ENCODE results near the gene FOXK1.

The FOXK1 gene

GRCh38 chr7:4749798-4750197 lies 67.7 kb downstream of the FOXK1 start:
- H3K36me3 ChIP-seq: peaks cover 33% of the 10 kb centered on the region

GRCh38 chr7:4751398-4751947 lies 69.4 kb downstream of the FOXK1 start:
- no peak for DNase-seq
- H3K4me3 ChIP-seq (ENCODE audit: low read depth, low read length): no peak overlapping the region
- TF ChIP-seq, protein P1, sequence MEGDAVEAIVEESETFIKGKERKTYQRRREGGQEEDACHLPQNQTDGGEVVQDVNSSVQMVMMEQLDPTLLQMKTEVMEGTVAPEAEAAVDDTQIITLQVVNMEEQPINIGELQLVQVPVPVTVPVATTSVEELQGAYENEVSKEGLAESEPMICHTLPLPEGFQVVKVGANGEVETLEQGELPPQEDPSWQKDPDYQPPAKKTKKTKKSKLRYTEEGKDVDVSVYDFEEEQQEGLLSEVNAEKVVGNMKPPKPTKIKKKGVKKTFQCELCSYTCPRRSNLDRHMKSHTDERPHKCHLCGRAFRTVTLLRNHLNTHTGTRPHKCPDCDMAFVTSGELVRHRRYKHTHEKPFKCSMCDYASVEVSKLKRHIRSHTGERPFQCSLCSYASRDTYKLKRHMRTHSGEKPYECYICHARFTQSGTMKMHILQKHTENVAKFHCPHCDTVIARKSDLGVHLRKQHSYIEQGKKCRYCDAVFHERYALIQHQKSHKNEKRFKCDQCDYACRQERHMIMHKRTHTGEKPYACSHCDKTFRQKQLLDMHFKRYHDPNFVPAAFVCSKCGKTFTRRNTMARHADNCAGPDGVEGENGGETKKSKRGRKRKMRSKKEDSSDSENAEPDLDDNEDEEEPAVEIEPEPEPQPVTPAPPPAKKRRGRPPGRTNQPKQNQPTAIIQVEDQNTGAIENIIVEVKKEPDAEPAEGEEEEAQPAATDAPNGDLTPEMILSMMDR (IDR thresholded peaks at IDR 0.05; ENCODE audit: low read depth, low read length): no peak
- H3K9me3 ChIP-seq (ENCODE audit: severe bottlenecking): no peaks in the 10 kb centered on the region
- H3K36me3 ChIP-seq: peaks cover 44% of the 10 kb centered on the region
- no peaks in the 10 kb centered on the region for H3K27me3 ChIP-seq (ENCODE audit: insufficient read depth, low read depth, severe bottlenecking)
- H3K27ac ChIP-seq: no peak overlapping the region

More at GRCh38 chr7:4749798-4750197, 67.7 kb downstream of the FOXK1 start:
- H3K9me3 ChIP-seq (ENCODE audit: severe bottlenecking): no peaks in the 10 kb centered on the region
- TF ChIP-seq, protein P1 (IDR thresholded peaks at IDR 0.05; ENCODE audit: low read depth, low read length): no peak
- H3K27me3 ChIP-seq (ENCODE audit: insufficient read depth, low read depth, severe bottlenecking): no peaks in the 10 kb centered on the region
- no peak overlapping the region for H3K27ac ChIP-seq
- DNase-seq: no peak
- no peak overlapping the region for H3K4me3 ChIP-seq (ENCODE audit: low read depth, low read length)

- Histone ChIP-seq H3K9me3 (ENCODE audit: severe bottlenecking) (no peaks in the 10 kb centered on the region), H3K27me3 (ENCODE audit: insufficient read depth, low read depth, severe bottlenecking) (no peaks in the 10 kb centered on the region), H3K4me3 (ENCODE audit: low read depth, low read length) (no peak overlapping the region), H3K36me3 (peaks cover 47% of the 10 kb centered on the region), H3K27ac (no peak overlapping the region)
- peak; percentile 87 for DNase-seq
- TF ChIP-seq, protein P1 (IDR thresholded peaks at IDR 0.05; ENCODE audit: low read depth, low read length): peak; percentile 97
Observed at GRCh38 chr7:4753598-4754432, 71.7 kb downstream of the FOXK1 start.

DNA sequence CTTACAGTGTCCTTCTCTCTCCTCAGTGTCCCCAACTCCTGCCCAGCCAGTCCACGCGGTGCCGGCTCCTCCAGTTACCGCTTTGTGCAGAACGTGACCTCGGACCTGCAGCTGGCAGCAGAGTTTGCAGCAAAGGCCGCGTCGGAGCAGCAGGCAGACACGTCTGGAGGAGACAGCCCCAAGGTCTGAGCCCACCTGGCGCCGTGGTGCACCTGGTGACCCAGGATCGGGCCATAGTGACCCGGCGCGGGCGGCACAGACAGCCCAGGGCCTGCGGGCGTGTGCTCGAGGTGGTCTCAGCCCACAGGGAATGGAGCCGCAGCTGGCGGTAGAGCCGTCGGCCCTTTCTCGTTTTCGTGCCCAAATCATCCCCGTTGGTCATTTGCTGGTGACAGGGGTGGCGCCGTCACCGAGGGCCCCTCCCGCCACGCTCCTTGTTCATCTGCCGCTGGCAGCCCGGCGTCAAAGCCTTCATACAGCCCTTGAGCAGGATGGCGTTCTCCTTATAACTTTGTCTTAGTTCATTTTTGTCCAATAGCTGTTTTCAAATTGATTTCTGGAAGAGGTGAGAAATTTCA lies 72.4 kb downstream of the FOXK1 start:
- H3K27me3 ChIP-seq (ENCODE audit: insufficient read depth, low read depth, severe bottlenecking): no peaks in the 10 kb centered on the region
- H3K36me3 ChIP-seq: peaks cover 52% of the 10 kb centered on the region
- no peaks in the 10 kb centered on the region for H3K9me3 ChIP-seq (ENCODE audit: severe bottlenecking)
- no peak overlapping the region for H3K4me3 ChIP-seq (ENCODE audit: low read depth, low read length)
- DNase-seq: no peak
- TF ChIP-seq, protein P1 (IDR thresholded peaks at IDR 0.05; ENCODE audit: low read depth, low read length): no peak
- no peak overlapping the region for H3K27ac ChIP-seq

DNA sequence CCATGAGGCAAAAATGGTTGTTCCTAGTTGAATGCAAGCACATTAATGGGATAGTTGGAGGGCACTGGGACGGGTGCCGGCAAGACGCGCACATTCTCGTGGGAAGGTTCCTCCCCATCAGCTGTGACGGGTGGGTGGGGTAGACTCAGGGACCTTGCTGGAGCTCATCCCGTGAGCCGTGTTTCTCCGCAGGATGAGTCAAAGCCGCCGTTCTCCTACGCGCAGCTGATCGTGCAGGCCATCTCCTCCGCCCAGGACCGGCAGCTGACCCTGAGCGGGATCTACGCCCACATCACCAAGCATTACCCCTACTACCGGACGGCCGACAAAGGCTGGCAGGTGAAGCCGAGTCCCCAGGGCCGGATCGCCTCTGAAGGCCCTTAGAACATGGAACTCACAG lies 73.0 kb downstream of the FOXK1 start:
- Histone ChIP-seq H3K9me3 (ENCODE audit: severe bottlenecking) (no peaks in the 10 kb centered on the region), H3K36me3 (peaks cover 55% of the 10 kb centered on the region), H3K27me3 (ENCODE audit: insufficient read depth, low read depth, severe bottlenecking) (no peaks in the 10 kb centered on the region), H3K4me3 (ENCODE audit: low read depth, low read length) (no peak overlapping the region), H3K27ac (no peak overlapping the region)
- no peak for DNase-seq
- TF ChIP-seq, protein P1 (IDR thresholded peaks at IDR 0.05; ENCODE audit: low read depth, low read length): no peak
